ENCODE results near the gene DPCD.
"Not testable (repeated sequence)": the region's sequence is repeated elsewhere in the genome, so short reads cannot be mapped to it uniquely, and the experiment has no call there.

The DPCD gene

DNA sequence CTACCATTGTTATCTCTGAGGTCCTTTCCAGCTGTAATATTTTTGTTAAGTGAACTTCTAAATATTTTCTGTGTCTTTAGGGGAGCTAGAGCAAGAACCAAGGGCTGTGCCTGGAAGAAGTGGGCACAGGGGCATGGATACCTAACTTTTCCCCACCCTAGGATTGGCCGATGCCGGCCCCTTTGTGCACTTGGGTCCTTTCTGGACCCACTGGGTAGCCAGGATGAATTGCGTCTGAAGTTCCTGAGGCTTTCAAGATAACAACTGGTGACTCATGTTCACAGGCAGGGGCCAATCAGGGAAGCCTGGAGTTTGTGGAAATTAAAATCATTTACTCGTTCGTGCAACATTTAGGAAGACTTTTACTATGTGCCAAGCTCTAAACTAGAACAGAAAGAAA, 758 bp downstream of the DPCD start:
- peak; percentile 5 for DNase-seq

DNA sequence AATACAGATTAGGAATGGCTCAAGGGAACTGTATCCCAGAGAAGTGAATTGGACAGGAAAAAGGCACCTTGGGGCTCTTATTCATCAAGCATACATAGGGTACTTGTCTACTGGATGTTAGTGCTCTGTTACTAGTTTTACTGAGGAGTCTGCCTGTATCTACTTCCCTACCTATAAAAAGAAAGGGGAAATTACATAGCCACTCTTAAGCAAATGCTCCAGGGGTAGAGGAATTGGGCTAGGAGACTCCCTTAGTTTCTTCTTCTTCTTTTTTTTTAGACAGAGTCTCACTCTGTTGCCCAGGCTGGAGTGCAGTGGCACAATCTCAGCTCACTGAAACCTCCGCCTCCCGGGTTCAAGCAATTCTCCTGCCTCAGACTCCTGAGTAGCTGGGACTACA, 5.2 kb downstream of the DPCD start:
- not testable (repeated sequence) for DNase-seq

DNA sequence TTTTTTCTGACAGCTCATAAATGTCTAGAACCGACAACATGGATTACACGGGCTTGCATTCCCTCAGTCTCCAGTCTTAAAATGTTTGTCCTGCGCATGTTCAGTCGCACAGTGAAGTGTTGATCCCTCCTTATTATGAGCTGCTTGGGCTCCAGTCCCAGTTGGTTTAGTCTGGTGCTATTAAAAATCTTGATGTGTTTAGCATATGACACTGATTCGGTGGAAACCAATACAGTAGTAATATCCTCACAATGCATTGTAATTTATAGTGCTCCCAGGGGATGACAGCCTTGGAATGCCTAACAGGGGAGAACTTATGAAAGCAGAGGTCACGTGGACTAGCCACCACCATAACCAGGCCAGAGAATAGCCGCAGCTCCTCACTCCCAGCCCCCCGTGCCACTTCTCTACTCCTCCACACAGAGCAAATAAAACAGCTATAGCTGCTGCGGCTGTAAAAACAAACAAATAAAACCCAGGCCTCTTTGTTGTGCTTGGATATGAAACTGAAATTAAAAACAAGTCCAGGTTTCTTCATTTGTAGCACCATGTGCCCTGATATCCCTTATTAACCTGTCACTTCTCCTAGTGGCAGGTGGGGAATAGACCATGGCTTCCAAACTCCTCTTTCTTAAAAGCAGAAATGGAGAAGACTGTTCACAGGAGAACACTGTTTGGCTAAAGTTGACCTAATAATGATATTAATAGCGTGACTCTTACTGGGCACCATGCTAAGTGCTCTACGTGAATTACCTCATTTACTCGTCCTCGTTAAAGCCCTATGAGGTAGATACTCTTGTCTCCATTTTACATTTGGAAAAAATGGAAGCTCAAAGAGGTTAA, 7.7 kb downstream of the DPCD start:
- DNase-seq = peak; percentile 24

DNA sequence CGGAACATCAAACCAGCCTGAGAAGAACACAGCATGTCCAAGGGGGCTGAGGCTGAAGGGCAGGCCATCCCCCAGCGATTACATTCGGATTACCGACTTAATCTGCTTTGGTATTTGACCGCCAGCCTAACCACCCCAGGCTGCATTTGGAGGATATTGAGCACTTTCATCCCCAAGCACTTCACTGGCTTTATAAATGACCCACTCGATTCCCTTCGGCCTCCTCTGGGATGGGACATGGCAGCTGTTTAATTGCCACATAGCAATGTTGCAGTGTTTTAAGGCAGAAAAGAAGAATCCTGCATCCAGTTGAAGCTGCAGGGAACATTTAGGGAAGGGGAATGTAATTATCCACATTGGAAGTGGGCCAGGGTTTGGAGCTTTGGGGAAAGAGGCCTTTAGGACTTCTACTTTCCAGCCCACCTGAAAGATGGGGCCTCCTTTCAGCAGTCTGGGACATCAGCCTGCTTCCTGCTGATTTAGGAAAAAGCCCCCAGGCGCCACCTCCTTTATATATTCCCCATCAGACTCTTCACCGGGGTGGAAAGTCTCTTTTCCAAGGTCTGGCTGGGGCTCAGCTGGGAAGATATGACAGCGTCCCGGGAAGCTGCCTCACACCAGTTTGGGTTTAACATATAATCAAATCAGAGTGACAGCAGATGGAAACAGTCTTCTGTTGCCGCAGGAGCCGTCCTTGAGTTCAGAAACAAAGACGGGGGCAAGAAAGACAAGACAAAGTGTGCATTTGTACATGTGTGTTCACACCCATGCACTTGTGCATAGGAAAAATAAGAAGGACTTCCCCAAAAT, 9.2 kb downstream of the DPCD start:
- no peak for DNase-seq

DNA sequence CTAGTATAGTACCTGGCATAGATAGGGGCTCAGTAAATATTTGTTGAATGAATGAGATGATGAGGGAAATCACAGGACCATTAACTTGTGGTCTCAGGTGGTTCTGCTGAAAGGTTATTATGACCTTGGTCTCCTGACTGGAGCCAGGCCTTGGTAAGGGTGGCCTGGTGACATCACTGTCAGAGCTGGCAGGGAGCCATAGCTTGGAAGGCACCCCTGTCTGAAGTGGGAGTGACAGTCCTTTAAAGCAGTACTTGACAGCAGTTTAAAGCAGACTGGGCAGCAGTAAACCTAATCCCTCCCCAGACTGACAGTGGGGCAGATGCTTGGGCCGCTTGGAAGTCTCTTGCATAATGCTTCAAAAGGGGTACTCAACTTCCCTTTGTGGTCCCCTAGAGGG, 13.4 kb downstream of the DPCD start:
- no peak for DNase-seq

DNA sequence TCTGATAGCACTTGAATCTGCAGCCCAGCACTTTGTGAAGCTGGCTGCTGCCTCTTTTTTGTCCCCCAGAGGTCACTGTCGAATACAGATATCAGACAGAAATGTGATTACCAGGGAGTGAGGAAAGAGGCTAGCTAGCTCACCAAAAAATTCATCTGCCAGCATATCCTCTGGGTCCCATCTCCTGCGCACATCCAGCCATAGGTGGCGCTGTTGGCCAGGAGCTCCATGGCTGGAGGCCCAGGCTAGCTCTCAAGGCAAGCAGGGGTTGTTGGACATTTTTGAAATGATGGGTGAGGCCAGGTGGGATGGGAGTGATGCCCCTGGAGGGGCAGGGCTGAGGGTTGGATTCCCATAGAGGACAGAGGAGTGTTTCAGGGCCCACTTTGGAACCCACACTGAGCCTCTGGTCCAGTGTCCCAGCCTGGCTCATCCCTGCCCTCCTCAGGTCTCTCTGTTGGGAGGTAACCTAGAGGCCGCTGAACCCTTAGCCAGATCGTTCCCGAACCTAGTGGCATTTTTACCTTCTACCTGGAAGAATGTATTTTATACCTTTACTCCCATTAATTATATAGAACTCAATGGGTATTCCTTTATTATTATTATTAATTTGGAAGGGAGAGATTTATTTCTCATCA, 14.8 kb downstream of the DPCD start:
- peak; percentile 63 for DNase-seq

DNA sequence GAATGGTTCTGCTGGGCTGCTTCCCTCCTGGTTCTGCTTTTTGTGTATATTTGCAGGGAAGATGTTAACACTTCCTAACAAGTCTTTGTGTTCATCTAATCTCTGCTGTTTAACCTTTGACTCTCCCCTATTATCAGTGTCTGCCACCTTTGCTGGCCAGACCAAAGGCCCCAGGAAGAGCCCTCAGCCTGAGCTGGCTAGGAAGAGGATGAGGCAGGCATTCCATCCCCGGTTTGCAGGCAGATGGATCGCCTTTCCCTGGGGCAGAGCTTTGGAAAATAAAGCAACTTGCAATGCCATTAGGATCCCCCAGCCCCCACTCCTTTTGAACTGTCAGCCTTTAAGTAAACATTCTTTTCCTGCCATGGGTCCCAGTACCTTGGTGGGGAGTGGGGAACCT, 19.0 kb downstream of the DPCD start:
- DNase-seq = no peak

DNA sequence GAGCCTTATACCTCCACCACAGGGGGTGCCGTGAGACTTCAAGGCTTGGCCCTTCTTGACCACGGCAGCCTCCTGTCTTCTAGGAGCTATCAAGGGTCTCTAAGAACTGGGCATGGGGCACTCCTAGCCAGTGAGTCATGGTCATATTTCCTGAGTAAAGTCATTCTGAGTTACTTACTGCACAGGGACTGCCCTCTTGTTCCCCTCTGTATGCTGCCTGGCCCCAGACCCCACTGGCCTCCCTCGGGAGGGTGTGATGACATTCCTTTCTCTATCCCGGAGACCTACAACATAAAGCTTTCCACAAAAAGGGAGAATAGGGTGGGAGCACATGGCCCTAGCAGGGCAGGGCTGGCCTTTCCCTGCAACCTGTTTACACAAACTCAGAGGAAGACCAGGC, 21.4 kb downstream of the DPCD start:
- DNase-seq = peak; percentile 16

DNA sequence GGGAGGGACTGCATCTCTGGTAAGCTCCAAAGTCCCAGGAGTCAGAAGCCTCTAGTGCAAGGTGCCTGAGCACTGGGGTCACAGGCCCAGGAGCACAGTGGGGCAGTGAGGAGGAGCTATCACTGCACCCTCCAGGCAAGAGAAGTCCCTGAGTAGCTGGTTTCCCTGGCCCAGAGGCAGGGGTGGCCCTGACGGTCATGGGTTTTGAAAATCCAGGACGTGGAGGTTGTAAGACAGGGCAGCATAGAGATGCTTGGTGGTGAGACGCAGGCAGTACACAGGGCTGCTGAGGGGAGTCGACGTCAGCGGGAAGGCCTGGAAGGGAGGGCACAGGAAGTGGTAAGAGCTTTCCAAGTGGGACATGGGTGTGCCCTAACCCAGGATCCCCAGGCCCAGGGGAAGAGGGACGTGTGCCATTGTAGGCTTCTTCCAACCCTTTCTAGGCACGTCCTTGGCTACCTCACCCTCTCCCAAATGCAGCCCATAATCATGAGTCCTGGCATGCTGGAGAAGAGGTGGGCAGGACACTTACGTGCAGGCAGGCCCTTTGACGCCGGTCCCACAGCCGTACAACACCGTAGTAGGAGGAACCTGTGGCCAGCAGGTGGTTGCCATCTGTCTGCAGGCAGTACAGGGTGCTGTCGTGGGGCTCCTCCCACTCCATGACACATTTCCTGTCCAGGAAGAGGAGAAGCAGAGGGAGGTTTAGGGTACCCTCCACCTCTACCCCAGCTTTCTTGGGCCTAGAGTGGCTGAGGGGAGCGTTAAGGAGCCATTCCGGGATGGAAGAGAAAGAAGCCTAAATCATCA, 23.2 kb downstream of the DPCD start:
- no peak for DNase-seq

DNA sequence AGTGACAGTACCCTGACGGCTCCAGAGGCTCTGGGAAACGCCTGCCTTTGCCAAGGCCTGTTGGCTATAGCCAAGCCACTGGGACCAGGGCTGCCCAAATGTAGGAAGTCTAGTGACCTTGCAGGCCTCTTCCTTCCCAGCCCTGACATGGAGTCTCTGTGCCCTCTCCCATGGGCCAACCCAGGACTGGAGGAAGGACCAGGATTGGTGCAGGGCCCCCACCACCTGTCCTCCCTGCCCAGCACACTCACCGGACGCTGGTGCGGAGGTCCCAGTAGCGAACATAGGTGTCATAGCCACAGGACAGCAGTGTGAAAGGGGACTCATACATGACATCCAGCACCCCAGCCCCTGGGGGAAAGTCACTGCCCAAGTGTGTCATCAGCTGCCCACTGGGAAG, 24.0 kb downstream of the DPCD start:
- no peak for DNase-seq

DNA sequence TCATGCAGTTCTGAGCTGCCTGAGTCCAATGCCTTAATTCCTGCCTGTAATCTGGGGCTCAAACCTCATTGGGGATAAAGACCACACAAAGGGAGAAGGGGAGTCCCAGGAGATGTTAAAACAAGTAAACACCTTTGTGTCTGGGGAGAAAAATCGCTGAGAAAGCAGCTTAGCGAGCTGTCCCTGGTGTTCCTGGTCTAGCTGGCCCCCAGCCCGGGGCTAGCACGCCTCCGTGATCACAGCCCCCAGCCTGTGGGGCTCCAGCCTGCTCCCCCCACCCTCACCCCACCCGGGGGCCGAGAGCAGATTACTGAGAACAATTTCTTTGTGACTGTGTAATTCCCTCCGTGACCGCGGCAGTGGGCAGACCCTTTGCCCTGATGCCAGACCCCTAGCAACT, 24.8 kb downstream of the DPCD start:
- DNase-seq = no peak

DNA sequence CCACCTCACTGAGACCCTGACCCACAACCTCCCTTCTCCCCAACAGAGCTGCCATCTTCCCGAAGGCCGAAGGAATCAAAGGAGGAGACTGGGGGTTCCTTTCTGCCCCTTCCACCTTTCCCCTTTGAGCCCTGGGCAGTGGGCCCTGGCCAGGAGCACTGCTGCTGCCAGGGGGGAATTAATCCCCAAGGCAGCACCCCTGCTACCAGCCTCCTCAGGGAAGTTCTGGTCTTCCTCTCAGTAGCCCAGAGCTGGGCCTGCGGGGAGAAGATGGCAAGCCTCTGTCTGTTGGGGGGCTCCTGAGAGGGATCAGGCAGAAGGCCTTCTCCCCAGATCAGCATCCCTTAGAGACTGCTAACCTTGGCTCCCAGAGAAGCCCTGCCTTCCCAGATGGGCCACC, 25.5 kb downstream of the DPCD start:
- DNase-seq = no peak

DNA sequence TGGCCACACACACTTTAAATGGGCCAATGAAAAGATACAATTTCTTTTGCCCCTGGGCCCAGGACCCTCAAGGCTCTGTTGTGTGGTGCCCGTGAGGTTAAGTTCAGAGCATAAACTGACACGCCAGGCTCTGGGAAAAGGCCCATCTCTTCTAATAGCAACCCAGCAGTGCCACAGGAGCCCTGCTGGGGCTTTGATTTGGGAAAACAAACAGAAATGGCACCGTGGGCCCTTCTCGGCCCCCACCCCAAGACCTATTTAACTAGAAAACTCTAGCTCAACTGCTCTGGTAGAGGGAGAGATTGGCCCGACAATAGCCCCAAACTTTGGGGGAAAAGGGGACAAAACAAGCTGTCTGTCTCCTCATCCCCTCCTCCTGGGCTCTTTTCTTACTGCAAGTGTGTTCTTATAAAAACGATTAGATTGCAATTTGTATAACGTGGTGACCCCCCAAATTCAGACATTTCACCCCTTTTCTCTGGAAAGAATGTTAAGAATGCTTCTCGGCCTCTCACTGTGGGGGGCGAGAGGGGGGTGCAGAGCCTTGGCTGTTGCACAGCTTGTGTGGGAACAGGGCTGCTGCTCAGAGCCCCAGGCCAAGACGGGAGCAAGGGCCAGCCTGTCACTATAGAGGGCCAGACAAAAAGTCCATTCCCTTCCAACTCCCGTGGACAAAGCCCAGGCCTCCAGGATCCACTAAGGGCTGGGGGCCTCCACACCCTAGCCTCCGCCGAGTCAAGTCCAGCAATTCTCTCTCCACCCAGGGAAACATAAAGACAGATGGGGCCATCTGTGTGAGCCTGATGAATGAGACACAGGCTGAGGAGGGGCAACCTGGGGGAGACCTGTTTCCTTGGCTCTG, 26.8 kb downstream of the DPCD start:
- no peak for DNase-seq

DNA sequence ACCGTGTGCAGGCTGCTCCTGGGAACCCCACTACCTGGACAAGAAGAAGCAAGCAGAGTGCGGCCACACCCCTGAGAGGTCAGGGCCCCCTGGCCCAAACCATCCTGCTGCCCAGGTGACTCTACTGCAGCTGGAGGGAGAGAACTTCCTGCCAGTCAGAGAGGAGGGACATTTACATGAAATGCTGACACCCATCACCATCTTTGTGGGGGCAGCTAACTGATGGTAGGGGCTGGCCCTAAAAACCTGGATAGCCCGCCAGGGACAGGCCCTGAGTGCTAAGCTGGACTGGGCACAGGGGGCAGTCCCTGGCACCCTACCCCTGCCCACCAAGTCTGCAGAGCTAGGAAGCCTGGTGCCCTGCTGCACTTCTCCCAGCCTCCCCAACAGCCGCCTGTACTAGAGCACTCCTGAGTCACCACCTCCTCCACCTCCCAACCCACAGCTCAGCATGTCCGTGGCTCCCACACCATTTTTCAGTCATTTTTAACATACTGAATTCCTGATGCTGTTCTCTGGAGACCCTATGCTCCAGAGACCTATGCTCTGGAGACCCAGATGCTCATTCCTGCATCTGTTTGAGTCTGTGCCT, 27.5 kb downstream of the DPCD start:
- no peak for DNase-seq

DNA sequence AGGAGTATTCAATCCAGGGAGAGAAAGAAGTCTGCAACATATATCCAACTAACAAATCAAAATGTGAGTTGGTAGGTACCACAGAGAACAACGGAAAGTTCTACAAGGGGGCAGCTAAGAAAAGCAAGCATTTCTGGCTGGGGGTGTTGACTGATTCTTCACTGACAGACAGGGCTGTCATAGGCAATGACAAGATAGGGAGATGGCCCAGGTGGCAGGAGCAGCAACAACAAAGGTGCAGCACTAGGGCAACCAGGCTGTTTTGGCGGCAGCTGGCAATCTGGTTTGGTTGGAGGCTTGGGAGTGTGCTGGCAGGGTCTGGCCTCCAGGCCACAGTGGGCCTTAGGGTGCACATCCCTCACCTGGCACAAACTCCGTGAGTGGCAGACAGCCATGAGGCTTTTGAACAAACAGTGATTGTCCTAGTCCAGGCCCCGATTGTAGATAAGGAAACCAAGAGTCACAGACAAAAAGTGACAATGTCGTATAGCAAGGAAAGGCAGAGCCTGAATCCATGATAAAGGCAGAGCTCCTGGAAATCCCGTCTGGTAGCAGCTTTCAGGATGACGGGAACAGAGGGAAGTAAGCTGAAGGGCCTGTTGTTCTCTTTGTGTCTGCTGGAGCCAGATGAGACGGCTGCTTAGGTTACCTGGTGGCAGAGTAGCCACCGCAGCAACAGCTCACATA, 28.4 kb downstream of the DPCD start:
- no peak for DNase-seq

DNA sequence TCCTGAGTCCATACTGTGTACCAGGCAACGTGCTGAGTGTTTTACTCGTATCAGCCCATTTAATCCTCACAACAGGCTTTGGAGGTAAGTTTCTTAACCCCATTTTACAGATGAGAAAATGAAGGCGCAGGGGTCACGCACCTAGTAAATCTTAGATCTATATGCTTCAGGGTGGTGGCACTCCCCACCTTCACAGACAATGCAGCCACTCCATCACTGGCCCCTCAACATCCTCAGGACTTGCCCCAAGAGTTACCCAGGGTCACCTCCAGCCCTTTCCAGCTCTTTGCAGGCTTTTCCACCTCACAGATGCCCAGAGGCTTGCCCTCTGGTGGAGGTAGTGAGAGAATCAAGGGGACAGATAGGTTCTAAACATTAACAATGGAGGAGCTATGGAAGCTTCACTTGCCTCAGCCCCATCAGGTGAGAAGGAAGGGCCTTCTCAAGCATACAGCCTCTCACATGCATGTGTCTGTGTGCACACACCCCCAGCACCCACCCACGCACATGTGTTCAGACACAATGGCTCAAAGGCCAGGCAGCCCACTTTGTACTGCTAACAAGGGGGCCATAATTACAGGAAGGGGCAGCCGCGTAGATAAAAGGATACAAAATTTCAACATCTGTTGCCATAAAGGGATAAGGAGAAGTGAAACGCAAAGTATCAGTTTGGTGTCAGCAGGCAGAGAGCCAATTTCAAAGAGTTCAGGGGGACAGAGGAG, 29.1 kb downstream of the DPCD start:
- DNase-seq = no peak

DNA sequence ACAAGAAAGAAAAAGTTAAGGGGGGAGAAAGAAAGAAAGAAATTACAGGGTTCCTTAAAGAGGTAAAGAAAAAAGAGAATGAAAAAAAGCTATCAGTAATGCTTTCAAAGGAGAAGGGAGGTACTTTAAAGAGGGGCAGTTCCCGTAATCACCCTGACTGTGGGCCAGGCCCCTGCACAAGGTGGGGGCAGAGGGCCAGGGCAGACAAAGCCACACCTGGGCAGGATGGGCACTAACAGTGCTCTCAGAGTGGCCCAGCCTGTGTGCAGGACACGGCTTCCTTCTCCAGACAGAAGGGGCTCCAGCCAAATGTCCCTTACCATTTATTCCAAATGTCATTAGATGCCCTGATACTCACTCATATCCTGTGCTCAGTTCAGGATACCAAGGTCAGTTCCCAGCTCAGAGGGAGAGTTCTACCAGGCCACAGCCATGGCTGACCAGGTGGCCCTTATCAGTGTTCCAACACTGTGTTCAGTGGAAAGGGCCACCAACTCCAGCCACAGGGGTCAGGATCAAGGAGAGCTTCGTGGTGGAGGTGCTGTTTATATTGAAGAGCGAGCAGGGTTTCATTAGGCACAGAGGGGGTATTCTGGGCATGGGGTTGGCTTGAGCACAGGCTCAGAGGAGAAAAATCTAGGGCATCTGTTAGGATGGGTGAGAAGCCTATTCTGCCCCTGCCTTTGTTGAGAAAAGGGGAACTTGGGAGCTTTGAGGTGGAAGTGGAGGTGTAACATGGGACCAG, 29.9 kb downstream of the DPCD start:
- no peak for DNase-seq

DNA sequence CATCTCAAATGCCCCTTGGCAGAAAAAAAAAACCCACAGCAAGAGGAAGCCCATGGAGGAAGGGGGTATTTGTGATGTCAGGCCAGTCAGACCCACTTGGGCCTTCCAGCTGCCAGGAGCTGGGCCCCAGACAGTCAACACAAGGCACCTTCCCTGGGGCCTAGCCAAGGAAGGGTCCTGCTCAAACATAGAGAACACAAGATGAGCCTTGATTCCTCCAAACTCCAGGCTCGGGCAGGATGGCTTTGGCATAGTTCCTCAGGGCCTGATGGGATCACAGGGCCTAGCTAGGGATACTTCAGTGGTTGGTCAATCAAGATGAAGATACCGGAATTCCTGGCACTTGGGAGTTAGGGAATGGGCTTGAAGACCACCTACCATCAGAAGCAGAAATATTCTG, 30.8 kb downstream of the DPCD start:
- DNase-seq = no peak

DNA sequence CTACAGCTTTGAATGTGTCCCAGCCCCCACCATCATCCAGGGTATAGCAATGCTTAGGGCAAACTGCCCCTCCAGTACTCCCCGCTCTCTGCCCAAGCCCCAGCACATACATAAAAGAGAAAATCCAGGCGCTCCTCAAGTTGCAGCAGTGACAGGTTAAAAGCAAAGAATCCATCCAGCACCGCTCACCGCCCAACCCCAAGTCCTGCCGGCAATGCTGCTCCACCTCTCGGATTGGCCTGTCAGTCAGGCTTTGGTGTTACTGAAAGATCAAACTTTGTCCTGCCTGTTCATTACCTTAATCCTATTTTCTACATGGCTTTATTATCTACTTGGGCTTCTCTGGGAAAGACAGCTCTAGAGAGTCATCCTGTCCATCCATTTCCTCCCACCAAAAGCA, 31.9 kb downstream of the DPCD start:
- no peak for DNase-seq

DNA sequence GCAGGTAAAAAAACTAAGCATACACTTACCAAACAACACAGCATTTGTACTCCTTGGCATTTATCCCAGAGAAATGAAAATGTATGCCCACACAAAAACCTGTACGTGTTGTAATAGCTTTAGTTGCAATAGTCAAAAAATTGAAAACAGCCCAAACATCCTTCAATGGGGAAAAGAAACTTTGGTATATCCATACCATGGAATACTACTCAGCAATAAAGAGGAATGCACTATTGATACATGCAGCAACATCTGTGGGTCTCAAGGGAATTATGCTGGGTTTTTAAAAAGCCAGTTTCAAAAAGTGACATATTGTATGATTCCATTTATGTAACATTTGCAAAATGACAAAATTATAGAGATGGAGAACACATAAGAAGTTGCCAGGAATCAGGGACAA, 35.4 kb downstream of the DPCD start:
- DNase-seq = no peak

Measured in fibroblast of upper back skin (primary cell).